HEK293 (cell line): ENCODE measurements around the gene PEAR1.

ENCODE experiments used
- BCL11A ChIP-seq: fragments of 450-650 bp; formaldehyde crosslinking; IDR thresholded peaks from 2 replicates; pipeline ENCODE4 v1.5.1; 2016; ENCODE audit warnings: low read depth, missing biosample characterization, missing genetic modification characterization
- GLIS2 ChIP-seq: fragments of 450-650 bp; formaldehyde crosslinking; IDR thresholded peaks from 2 replicates; pipeline ENCODE4 v1.5.1; 2016; ENCODE audit warnings: missing biosample characterization, missing genetic modification characterization
- HOXA7 ChIP-seq: sonication (generic); formaldehyde crosslinking; IDR thresholded peaks from 2 replicates; pipeline ENCODE4 v1.8.1; 2022; ENCODE audit warnings: missing genetic modification reagents, borderline replicate concordance
- KLF10 ChIP-seq: fragments of 450-650 bp; IDR thresholded peaks from 2 replicates; pipeline ENCODE4 v1.5.1; 2018; ENCODE audit warnings: missing biosample characterization, mild to moderate bottlenecking, missing genetic modification characterization
- KLF7 ChIP-seq: fragments of 450-650 bp; formaldehyde crosslinking; IDR thresholded peaks from 2 replicates; pipeline ENCODE4 v1.5.1; 2016; ENCODE audit warnings: missing biosample characterization, missing genetic modification characterization, borderline replicate concordance
- SETDB1 ChIP-seq: IDR thresholded peaks from one replicate; pipeline ENCODE4 v1.6.1; 2017; ENCODE audit warnings: mild to moderate bottlenecking, low read length, moderate library complexity, mixed read lengths; ENCODE audit not compliant: insufficient read length
- YY2 ChIP-seq: fragments of 450-650 bp; formaldehyde crosslinking; IDR thresholded peaks from 2 replicates; pipeline ENCODE4 v1.5.1; 2016; ENCODE audit warnings: missing biosample characterization, missing genetic modification characterization
- ZBTB20 ChIP-seq: fragments of 450-650 bp; formaldehyde crosslinking; IDR thresholded peaks from 2 replicates; pipeline ENCODE4 v1.5.1; 2016; ENCODE audit warnings: missing biosample characterization, missing genetic modification characterization
- ZBTB8A ChIP-seq: fragments of 450-650 bp; formaldehyde crosslinking; IDR thresholded peaks from 2 replicates; pipeline ENCODE4 v1.5.1; 2016; ENCODE audit warnings: missing biosample characterization, missing genetic modification characterization
- ZFHX2 ChIP-seq: fragments of 450-650 bp; formaldehyde crosslinking; conservative IDR thresholded peaks from 2 replicates; pipeline ENCODE4 v1.5.1; 2016; ENCODE audit warnings: missing biosample characterization, missing genetic modification characterization
- ZFP41 ChIP-seq: fragments of 450-650 bp; formaldehyde crosslinking; IDR thresholded peaks from 2 replicates; pipeline ENCODE4 v1.5.1; 2016; ENCODE audit warnings: missing biosample characterization, missing genetic modification characterization, borderline replicate concordance
- ZIC2 ChIP-seq: fragments of 450-650 bp; formaldehyde crosslinking; IDR thresholded peaks from 2 replicates; pipeline ENCODE4 v1.5.1; 2016; ENCODE audit warnings: missing biosample characterization, missing genetic modification characterization
- ZNF114 ChIP-seq: fragments of 450-650 bp; formaldehyde crosslinking; IDR thresholded peaks from 2 replicates; pipeline ENCODE4 v1.5.0; 2017; ENCODE audit warnings: missing biosample characterization, missing genetic modification characterization
- ZNF133 ChIP-seq: fragments of 450-650 bp; formaldehyde crosslinking; IDR thresholded peaks from 2 replicates; pipeline ENCODE4 v1.5.1; 2016; ENCODE audit warnings: missing biosample characterization, missing genetic modification characterization
- ZNF211 ChIP-seq: fragments of 450-650 bp; formaldehyde crosslinking; IDR thresholded peaks from 2 replicates; pipeline ENCODE4 v1.5.1; 2016; ENCODE audit warnings: low read depth, missing biosample characterization, missing genetic modification characterization
- ZNF221 ChIP-seq: fragments of 450-650 bp; formaldehyde crosslinking; IDR thresholded peaks from 2 replicates; pipeline ENCODE4 v1.5.1; 2017; ENCODE audit warnings: missing biosample characterization, missing genetic modification characterization, borderline replicate concordance
- ZNF24 ChIP-seq: fragments of 450-650 bp; formaldehyde crosslinking; IDR thresholded peaks from 2 replicates; pipeline ENCODE4 v1.5.1; 2016; ENCODE audit warnings: missing biosample characterization, missing genetic modification characterization
- ZNF366 ChIP-seq: fragments of 450-650 bp; formaldehyde crosslinking; conservative IDR thresholded peaks from 2 replicates; pipeline ENCODE4 v1.5.1; 2016; ENCODE audit warnings: missing biosample characterization, missing genetic modification characterization
- ZNF529 ChIP-seq: fragments of 450-650 bp; formaldehyde crosslinking; IDR thresholded peaks from 2 replicates; pipeline ENCODE4 v1.5.1; 2017; ENCODE audit warnings: missing genetic modification characterization, missing biosample characterization; ENCODE audit not compliant: insufficient replicate concordance
- ZNF544 ChIP-seq: fragments of 450-650 bp; formaldehyde crosslinking; IDR thresholded peaks from 2 replicates; pipeline ENCODE4 v1.5.0; 2017; ENCODE audit warnings: missing biosample characterization, missing genetic modification characterization
- ZNF558 ChIP-seq: fragments of 450-650 bp; formaldehyde crosslinking; IDR thresholded peaks from 2 replicates; pipeline ENCODE4 v1.5.1; 2016; ENCODE audit warnings: missing biosample characterization, missing genetic modification characterization
- ZNF624 ChIP-seq: fragments of 450-650 bp; formaldehyde crosslinking; IDR thresholded peaks from 2 replicates; pipeline ENCODE4 v1.5.1; 2017; ENCODE audit warnings: missing biosample characterization, missing genetic modification characterization
- ZNF626 ChIP-seq: fragments of 450-650 bp; sonication (Bioruptor Pico); formaldehyde crosslinking; IDR thresholded peaks from 2 replicates; pipeline ENCODE4 v1.5.1; 2018; ENCODE audit warnings: missing biosample characterization, missing genetic modification characterization, inconsistent platforms
- ZNF654 ChIP-seq: fragments of 450-650 bp; formaldehyde crosslinking; IDR thresholded peaks from 2 replicates; pipeline ENCODE4 v1.5.1; 2016; ENCODE audit warnings: low read depth, missing biosample characterization, missing genetic modification characterization
- ZNF660 ChIP-seq: fragments of 450-650 bp; IDR thresholded peaks from 2 replicates; pipeline ENCODE4 v1.5.1; 2018; ENCODE audit warnings: missing biosample characterization, mild to moderate bottlenecking, missing genetic modification characterization
- ZNF701 ChIP-seq: fragments of 450-650 bp; formaldehyde crosslinking; IDR thresholded peaks from 2 replicates; pipeline ENCODE4 v1.5.1; 2016; ENCODE audit warnings: missing biosample characterization, missing genetic modification characterization
- ZNF707 ChIP-seq: fragments of 450-650 bp; formaldehyde crosslinking; IDR thresholded peaks from 2 replicates; pipeline ENCODE4 v1.5.1; 2016; ENCODE audit warnings: missing biosample characterization, missing genetic modification characterization
- TF ChIP-seq, protein P1 (sequence below): IDR thresholded peaks from 2 replicates; pipeline ENCODE4 v1.6.1; 2011; ENCODE audit warnings: mild to moderate bottlenecking, low read depth, low read length, borderline replicate concordance
- TF ChIP-seq, protein P2 (sequence below): fragments of 450-650 bp; formaldehyde crosslinking; conservative IDR thresholded peaks from 2 replicates; pipeline ENCODE4 v1.5.1; 2016; ENCODE audit warnings: low read depth, missing biosample characterization, missing genetic modification characterization
- TF ChIP-seq, protein P3 (sequence below): sonication (generic); formaldehyde crosslinking; IDR thresholded peaks from 2 replicates; pipeline ENCODE4 v1.8.1; 2022; ENCODE audit warnings: mild to moderate bottlenecking, moderate library complexity, missing genetic modification reagents
- TF ChIP-seq, protein P4 (sequence below): fragments of 450-650 bp; formaldehyde crosslinking; IDR thresholded peaks from 2 replicates; pipeline ENCODE4 v1.5.1; 2017; ENCODE audit warnings: missing biosample characterization, missing genetic modification characterization
- TF ChIP-seq, protein P5 (sequence below): fragments of 450-650 bp; formaldehyde crosslinking; IDR thresholded peaks from 2 replicates; pipeline ENCODE4 v1.5.1; 2016; ENCODE audit warnings: missing biosample characterization, missing genetic modification characterization

The PEAR1 gene

DNA sequence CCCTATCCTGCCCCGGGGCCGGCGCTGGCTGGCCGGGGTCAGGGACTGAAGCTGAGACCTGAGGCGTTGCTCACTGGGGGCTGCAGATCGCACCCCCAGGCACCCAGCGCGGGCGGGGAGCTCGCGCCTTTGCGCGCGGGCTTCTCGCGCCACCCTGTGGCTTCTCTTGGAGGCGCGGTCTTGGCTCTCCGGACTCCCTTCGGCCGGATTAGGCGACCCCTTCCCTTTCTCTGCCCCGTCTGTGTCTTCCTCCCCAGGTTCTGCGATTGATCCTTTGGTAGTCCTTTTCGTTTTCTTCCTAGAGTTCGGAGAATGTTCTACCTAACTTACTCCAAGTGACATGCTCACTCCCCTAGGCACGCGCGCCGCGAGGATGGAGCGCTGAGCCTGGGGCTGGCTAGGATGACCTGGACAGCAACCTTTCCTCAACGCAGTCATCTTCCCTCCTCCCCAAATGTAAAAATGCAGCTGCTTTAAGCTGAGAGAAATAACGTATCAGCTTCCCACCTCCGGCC lies 33.3 kb upstream of the PEAR1 start (continued):
- TF ChIP-seq, protein P1, sequence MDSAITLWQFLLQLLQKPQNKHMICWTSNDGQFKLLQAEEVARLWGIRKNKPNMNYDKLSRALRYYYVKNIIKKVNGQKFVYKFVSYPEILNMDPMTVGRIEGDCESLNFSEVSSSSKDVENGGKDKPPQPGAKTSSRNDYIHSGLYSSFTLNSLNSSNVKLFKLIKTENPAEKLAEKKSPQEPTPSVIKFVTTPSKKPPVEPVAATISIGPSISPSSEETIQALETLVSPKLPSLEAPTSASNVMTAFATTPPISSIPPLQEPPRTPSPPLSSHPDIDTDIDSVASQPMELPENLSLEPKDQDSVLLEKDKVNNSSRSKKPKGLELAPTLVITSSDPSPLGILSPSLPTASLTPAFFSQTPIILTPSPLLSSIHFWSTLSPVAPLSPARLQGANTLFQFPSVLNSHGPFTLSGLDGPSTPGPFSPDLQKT = no peak
- TF ChIP-seq ZNF707 (tag by site-specific recombination) (no peak), ZFHX2 (peak; percentile 14; the same call in 1 of the 2 replicates), ZBTB20 (tag by site-specific recombination) (peak; percentile 51; the same call in 1 of the 2 replicates), GLIS2 (tag by site-specific recombination) (peak; percentile 72; the same call in 1 of the 2 replicates), ZNF624 (tag by site-specific recombination) (no peak), ZNF221 (tag by site-specific recombination) (no peak), YY2 (tag by site-specific recombination) (no peak), HOXA7 (CRISPR knock-in tag) (no peak), ZNF544 (tag by site-specific recombination) (no peak), ZNF558 (no peak), ZNF133 (tag by site-specific recombination) (no peak), ZNF24 (tag by site-specific recombination) (peak; percentile 35; the same call in 1 of the 2 replicates), ZNF701 (no peak), KLF7 (tag by site-specific recombination) (no peak), ZNF529 (tag by site-specific recombination) (no peak), ZNF366 (tag by site-specific recombination) (peak; percentile 73), ZNF114 (tag by site-specific recombination) (no peak), ZIC2 (tag by site-specific recombination) (0 out of 2 replicates have a peak, but pooled peaks have one; percentile 13), ZNF660 (tag by site-specific recombination) (no peak), ZNF211 (tag by site-specific recombination) (no peak), ZNF626 (tag by site-specific recombination) (no peak), SETDB1 (no peak), ZBTB8A (0 out of 2 replicates have a peak, but pooled peaks have one; percentile 31), KLF10 (tag by site-specific recombination) (no peak), ZFP41 (no peak), BCL11A (peak; percentile 69), ZNF654 (tag by site-specific recombination) (peak; percentile 79)
- TF ChIP-seq, protein P2, sequence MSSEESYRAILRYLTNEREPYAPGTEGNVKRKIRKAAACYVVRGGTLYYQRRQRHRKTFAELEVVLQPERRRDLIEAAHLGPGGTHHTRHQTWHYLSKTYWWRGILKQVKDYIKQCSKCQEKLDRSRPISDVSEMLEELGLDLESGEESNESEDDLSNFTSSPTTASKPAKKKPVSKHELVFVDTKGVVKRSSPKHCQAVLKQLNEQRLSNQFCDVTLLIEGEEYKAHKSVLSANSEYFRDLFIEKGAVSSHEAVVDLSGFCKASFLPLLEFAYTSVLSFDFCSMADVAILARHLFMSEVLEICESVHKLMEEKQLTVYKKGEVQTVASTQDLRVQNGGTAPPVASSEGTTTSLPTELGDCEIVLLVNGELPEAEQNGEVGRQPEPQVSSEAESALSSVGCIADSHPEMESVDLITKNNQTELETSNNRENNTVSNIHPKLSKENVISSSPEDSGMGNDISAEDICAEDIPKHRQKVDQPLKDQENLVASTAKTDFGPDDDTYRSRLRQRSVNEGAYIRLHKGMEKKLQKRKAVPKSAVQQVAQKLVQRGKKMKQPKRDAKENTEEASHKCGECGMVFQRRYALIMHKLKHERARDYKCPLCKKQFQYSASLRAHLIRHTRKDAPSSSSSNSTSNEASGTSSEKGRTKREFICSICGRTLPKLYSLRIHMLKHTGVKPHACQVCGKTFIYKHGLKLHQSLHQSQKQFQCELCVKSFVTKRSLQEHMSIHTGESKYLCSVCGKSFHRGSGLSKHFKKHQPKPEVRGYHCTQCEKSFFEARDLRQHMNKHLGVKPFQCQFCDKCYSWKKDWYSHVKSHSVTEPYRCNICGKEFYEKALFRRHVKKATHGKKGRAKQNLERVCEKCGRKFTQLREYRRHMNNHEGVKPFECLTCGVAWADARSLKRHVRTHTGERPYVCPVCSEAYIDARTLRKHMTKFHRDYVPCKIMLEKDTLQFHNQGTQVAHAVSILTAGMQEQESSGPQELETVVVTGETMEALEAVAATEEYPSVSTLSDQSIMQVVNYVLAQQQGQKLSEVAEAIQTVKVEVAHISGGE (tag by site-specific recombination) = no peak
- TF ChIP-seq, protein P3, sequence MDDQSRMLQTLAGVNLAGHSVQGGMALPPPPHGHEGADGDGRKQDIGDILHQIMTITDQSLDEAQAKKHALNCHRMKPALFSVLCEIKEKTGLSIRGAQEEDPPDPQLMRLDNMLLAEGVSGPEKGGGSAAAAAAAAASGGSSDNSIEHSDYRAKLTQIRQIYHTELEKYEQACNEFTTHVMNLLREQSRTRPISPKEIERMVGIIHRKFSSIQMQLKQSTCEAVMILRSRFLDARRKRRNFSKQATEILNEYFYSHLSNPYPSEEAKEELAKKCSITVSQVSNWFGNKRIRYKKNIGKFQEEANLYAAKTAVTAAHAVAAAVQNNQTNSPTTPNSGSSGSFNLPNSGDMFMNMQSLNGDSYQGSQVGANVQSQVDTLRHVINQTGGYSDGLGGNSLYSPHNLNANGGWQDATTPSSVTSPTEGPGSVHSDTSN = no peak
- TF ChIP-seq, protein P4, sequence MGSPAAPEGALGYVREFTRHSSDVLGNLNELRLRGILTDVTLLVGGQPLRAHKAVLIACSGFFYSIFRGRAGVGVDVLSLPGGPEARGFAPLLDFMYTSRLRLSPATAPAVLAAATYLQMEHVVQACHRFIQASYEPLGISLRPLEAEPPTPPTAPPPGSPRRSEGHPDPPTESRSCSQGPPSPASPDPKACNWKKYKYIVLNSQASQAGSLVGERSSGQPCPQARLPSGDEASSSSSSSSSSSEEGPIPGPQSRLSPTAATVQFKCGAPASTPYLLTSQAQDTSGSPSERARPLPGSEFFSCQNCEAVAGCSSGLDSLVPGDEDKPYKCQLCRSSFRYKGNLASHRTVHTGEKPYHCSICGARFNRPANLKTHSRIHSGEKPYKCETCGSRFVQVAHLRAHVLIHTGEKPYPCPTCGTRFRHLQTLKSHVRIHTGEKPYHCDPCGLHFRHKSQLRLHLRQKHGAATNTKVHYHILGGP = no peak
- TF ChIP-seq, protein P5, sequence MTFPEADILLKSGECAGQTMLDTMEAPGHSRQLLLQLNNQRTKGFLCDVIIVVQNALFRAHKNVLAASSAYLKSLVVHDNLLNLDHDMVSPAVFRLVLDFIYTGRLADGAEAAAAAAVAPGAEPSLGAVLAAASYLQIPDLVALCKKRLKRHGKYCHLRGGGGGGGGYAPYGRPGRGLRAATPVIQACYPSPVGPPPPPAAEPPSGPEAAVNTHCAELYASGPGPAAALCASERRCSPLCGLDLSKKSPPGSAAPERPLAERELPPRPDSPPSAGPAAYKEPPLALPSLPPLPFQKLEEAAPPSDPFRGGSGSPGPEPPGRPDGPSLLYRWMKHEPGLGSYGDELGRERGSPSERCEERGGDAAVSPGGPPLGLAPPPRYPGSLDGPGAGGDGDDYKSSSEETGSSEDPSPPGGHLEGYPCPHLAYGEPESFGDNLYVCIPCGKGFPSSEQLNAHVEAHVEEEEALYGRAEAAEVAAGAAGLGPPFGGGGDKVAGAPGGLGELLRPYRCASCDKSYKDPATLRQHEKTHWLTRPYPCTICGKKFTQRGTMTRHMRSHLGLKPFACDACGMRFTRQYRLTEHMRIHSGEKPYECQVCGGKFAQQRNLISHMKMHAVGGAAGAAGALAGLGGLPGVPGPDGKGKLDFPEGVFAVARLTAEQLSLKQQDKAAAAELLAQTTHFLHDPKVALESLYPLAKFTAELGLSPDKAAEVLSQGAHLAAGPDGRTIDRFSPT (tag by site-specific recombination) = no peak
